Embryonic facial prominence (tissue), 1 donor: Measurements from ENCODE around the gene FNDC3B.
"Not testable (repeated sequence)": the region's sequence is repeated elsewhere in the genome, so short reads cannot be mapped to it uniquely, and the experiment has no call there.

Source experiments
- DNase-seq: peaks from one replicate; pipeline ENCODE4 v3.0.0-alpha.2; 2016; ENCODE audit errors: extremely low spot score

The FNDC3B gene

GRCh38 chr3:172365028-172365567 lies 325.7 kb downstream of the FNDC3B start:
- DNase-seq, result no peak

- DNase-seq, result no peak
Measured at GRCh38 chr3:172367205-172368105, 328.1 kb downstream of the FNDC3B start.

GRCh38 chr3:172368556-172368955 lies 329.2 kb downstream of the FNDC3B start:
- not testable (repeated sequence) for DNase-seq

GRCh38 chr3:172369590-172370259 lies 330.3 kb downstream of the FNDC3B start:
- DNase-seq, result no peak

- DNase-seq, result no peak
Measured at GRCh38 chr3:172370419-172370818, 331.0 kb downstream of the FNDC3B start.

- DNase-seq, result no peak
Measured at GRCh38 chr3:172371544-172371943, 332.2 kb downstream of the FNDC3B start.

GRCh38 chr3:172372895-172373294 lies 333.5 kb downstream of the FNDC3B start:
- DNase-seq, result no peak

GRCh38 chr3:172373912-172374311 lies 334.5 kb downstream of the FNDC3B start:
- no peak for DNase-seq

- no peak for DNase-seq
Measured at GRCh38 chr3:172375206-172375850, 335.9 kb downstream of the FNDC3B start.

- DNase-seq, result no peak
Measured at GRCh38 chr3:172376402-172376801, 337.0 kb downstream of the FNDC3B start.

GRCh38 chr3:172376881-172377280 lies 337.5 kb downstream of the FNDC3B start:
- no peak for DNase-seq

GRCh38 chr3:172378439-172378838 lies 339.1 kb downstream of the FNDC3B start:
- no peak for DNase-seq

GRCh38 chr3:172379372-172379771 lies 340.0 kb downstream of the FNDC3B start:
- no peak for DNase-seq

GRCh38 chr3:172380632-172381031 lies 341.3 kb downstream of the FNDC3B start:
- DNase-seq, result no peak

- DNase-seq, result no peak
Measured at GRCh38 chr3:172383306-172383796, 344.0 kb downstream of the FNDC3B start.

- no peak for DNase-seq
Measured at GRCh38 chr3:172384836-172385235, 345.5 kb downstream of the FNDC3B start.

GRCh38 chr3:172387728-172388127 lies 348.4 kb downstream of the FNDC3B start:
- DNase-seq, result no peak

GRCh38 chr3:172388412-172389078 lies 349.2 kb downstream of the FNDC3B start:
- DNase-seq, result no peak

GRCh38 chr3:172390792-172391191 lies 351.4 kb downstream of the FNDC3B start:
- no peak for DNase-seq

- DNase-seq, result no peak
Measured at GRCh38 chr3:172391592-172392302, 352.4 kb downstream of the FNDC3B start.

GRCh38 chr3:172394692-172395091 lies 355.3 kb downstream of the FNDC3B start:
- DNase-seq, result no peak
